Stomach (tissue), 4 donors: Measurements from ENCODE around the gene PSMD1.

ENCODE experiments used
- EP300 ChIP-seq: sonication (generic); formaldehyde crosslinking; IDR thresholded peaks from one replicate; pipeline ENCODE4 v1.6.1; 2017; ENCODE audit warnings: antibody characterized with exemption
- POLR2A ChIP-seq, 4 donors: fragments of 450-650 bp; IDR thresholded peaks; one replicate each; pipeline ENCODE4 v1.6.1; 2016; ENCODE audit warnings: antibody characterized with exemption in 4 of 4, control low read depth in 2 of 4, mild to moderate bottlenecking in 1 of 4, moderate library complexity in 1 of 4
- POLR2AphosphoS5 ChIP-seq, 3 donors: sonication (generic); formaldehyde crosslinking; IDR thresholded peaks; one replicate each; pipeline ENCODE4 v1.6.1; 2016; ENCODE audit warnings: antibody characterized with exemption in 3 of 3
- TF ChIP-seq, protein P1 (sequence below), 7 experiments: fragments of 450-650 bp in 4 of 7; fragments of 200-600 bp in 3 of 7; sonication (generic) in 3 of 7; IDR thresholded peaks; one replicate each; pipeline ENCODE4 v1.5.1; 2016 to 2019; ENCODE audit warnings: antibody characterized with exemption in 7 of 7, control low read depth in 2 of 7, mild to moderate bottlenecking in 1 of 7

DNA sequence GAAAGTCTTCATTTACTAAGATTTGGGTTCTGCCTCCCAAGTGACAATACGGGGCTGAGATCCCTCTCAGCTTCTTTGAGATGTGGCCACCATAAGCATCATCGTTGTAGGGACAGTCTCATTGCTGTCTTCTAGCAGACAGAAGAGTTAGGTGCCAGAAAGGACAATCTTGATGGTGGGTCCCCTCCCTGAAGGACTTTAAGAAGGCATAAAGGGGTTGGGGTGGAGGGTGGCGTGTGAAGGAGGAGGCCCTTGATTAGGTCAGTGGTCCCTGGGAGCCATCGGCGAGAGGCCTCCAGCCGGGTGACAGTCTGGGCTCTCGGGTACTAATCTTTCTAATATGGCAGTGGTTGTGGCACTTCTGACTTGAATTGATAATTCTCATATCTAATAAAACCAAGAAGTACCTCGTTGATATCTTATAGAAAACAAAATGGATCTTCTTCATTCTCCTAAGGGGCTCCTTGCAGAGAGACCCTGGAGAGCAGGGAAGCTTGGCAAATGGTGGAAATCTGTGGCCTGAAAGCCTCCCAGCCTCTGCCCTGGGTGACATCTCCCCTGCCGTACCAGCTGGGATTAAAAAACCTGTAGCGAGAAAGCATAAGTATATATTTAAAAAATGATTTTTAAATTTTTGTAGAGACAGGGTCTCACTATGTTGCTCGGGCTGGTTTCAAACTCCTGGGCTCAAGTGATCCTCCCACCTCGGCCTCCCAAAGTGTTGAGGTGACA lies 7.2 kb upstream of the PSMD1 start:
- TF ChIP-seq, protein P1, sequence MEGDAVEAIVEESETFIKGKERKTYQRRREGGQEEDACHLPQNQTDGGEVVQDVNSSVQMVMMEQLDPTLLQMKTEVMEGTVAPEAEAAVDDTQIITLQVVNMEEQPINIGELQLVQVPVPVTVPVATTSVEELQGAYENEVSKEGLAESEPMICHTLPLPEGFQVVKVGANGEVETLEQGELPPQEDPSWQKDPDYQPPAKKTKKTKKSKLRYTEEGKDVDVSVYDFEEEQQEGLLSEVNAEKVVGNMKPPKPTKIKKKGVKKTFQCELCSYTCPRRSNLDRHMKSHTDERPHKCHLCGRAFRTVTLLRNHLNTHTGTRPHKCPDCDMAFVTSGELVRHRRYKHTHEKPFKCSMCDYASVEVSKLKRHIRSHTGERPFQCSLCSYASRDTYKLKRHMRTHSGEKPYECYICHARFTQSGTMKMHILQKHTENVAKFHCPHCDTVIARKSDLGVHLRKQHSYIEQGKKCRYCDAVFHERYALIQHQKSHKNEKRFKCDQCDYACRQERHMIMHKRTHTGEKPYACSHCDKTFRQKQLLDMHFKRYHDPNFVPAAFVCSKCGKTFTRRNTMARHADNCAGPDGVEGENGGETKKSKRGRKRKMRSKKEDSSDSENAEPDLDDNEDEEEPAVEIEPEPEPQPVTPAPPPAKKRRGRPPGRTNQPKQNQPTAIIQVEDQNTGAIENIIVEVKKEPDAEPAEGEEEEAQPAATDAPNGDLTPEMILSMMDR (IDR thresholded peaks at IDR 0.05), result no peak
- TF ChIP-seq POLR2A (IDR thresholded peaks at IDR 0.05) (no peak), EP300 (no peak), POLR2AphosphoS5 (IDR thresholded peaks at IDR 0.05) (no peak)
